GM19455 (cell line): ENCODE results near the gene STX2.
A peak's percentile ranks its signal among the peaks of the same experiment; 100 is the strongest.
"Not testable (repeated sequence)": the region's sequence is repeated elsewhere in the genome, so short reads cannot be mapped to it uniquely, and the experiment has no call there.

ENCODE experiments used
- ATAC-seq: cut with Tn5 transposase; IDR thresholded peaks from one replicate; pipeline ENCODE4 v1.9.1; 2021; ENCODE audit not compliant: unreplicated experiment

The STX2 gene

DNA sequence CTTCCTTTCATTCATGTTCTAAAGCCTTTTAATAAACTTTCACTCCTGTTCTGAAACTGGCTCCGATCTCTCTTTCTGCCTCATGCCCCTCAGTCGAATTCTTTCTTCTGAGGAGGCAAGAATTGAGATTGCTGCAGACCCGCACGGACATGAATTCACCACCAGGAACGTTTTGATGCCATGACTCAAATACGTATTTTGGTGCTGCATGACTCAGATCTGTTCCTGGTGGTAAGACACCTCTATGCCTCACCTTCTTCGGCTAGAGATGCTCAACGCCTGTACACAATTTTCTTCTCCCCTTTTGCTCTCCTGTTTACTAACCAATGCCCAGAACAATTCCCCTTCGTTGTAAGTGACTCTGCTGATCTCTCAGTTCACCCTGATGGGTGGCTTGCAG lies 70.9 kb downstream of the STX2 start:
- no peak for ATAC-seq

DNA sequence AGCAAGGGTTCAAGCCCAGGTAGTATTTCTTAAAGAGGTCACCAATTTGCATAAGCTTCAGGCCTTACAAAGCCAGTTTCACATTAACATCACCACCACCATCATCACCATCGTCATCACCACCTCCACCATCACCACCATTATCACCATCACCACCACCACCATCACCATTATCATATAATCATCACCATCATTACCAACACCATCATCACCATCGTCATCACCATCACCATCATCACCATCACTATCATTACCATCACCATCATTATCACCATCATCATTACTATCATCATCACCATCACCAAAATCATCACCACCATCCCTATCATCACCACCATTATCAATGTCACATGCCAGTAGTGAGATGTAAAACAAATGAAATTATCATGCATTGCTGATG lies 72.6 kb downstream of the STX2 start:
- no peak for ATAC-seq

DNA sequence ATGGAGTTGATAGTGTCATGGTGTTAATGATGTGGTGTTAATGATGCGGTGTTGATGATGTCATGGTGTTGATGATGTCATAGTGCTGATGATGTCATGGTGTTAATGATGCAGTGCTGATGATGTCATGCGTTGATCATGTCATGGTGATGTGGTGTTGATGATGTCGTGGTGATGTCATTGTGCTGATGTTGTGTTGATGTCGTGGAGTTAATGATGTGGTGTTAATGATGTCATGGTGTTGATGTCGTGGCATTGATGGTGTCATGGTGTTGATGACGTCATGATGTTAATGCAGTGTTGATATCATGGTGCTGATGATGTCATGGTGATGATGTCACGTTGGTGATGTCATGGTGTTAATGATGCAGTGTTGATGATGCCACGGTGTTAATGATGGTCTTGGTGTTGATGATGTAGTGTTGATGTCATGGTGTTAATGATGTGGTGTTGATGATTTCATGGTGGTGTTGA lies 73.8 kb downstream of the STX2 start:
- no peak for ATAC-seq

DNA sequence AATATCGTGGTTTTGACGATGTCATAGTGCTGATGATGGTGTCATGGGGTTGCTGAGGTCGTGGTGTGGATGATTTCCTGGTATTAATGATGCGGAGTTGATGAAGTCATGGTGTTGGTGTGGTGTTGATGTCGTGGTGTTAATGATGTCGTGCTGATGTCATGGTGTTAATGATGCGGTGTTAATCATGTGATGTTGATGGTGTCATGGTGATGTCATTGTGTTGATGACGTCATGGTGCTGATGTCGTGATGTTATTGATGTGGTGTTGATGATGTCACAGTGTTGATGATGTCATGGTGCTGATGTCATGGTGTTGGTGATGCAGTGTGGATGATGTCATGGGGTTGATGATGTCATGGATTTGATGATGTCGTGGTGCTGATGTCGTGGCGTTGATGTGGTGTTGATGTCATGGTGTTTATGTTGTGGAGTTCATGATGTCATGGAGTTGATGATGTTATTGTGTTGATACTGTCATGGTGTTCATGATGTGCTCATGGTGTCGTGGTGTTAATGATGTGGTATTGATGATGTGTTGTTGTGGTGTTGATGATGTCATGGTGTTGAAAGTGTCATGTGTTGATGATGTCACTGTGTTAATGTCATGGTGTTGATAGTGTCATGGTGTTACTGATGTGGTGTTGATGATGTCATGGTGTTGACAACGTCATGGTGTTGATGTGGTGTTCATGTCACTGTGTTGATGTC lies 74.4 kb downstream of the STX2 start:
- no peak for ATAC-seq

DNA sequence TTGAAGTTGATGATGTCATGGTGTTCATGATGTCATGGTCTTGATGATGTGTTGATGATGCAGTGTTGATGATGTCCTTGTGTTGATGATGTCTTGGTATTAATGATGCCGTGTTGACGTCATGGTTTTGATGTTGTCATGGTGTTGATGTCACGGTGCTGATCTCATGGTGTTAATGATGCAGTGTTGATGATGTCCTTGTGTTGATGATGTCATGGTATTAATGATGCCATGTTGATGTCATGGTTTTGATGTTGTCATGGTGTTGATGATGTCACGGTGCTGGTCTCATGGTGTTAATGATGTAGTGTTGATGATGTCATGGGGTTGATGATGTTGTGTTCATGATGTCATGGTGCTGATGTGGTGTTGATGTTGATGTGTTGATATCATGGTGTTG lies 75.0 kb downstream of the STX2 start:
- no peak for ATAC-seq

DNA sequence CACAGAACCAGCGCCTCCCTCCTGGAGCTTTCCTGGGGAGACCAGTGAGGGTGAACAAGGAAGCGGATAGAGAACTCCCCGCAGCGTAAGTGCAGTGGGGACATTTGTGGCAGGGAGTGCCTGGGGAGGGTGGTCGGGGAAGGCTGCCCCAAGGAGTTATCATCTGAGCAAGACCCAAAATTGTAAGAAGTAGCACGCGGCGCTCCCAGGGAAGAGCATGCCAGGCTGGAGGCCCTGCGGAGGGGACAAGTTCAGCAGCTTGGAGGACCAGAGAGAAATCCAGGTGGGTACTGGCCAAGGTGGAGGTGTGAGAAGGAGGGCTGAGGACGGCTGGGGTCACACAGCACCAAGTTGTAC lies 76.8 kb downstream of the STX2 start:
- ATAC-seq: no peak

DNA sequence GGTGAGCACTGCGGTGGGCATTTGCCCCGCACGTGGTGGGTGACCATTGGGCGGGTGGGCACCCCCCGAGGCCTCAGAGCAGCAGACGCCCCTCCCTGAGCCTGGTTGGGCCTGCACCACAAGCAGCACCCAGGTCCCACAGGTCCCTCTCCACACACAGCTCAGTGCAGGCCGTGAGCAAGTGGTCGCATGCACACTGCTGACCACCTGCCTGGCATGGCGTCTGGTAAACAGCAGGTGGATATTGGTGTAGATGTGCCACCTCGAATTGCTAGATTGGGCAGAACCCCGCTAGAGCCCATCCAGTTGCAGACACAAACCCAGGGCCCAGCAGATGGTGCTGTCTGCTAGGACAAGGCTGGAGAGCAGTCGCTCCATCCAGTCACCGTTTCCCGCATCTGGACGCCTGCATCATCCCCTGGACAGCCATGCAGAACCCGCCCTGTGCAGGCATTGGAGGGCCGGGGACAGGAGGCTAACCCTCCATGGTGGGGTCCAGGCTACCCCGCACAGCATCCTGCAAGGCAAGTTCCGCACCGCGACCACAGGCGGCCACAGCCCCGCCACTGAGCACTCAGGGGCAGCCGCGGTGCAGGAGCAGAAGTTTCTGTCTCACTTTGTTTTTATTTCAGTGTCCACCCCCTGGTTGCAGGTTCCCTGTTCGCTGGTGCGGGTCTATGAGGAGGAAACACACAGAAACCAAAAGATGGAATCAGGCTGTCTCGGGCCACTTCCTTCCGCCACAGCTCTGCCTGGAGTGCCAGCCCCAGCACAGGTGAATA lies 77.3 kb downstream of the STX2 start:
- ATAC-seq: peak; percentile 47

DNA sequence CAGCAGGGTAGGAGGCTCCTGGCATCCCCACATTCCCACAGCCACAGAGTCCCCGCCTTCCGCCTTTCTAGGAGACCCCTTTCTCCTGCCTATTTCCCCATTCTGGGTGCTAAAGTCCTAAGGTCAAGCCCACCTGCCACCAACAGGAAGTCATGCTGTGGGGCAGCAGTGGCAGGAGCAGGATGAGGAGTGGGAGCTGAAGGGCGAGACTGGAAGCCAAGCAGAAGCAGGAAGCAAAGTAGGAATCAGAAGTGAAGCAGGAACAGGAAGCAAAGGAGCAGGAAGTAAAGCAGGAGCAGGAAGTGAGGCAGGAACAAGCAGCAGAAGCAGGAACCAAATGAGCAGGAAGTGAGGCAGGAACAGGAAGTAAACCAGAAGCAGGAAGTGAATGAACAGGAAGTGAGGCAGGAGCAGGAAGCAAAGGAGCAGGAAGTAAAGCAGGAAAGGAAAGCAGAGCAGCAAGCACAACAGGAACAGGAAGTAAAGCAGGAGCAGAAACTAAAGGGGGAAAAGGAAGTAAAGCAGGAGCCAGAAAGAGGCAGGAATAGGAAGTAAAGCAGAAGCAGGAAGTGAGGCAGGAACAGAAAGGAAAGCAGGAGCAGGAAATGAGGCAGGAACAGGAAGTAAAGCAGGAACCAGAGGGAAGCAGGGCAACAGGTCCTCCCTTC lies 84.7 kb downstream of the STX2 start:
- ATAC-seq: no peak

DNA sequence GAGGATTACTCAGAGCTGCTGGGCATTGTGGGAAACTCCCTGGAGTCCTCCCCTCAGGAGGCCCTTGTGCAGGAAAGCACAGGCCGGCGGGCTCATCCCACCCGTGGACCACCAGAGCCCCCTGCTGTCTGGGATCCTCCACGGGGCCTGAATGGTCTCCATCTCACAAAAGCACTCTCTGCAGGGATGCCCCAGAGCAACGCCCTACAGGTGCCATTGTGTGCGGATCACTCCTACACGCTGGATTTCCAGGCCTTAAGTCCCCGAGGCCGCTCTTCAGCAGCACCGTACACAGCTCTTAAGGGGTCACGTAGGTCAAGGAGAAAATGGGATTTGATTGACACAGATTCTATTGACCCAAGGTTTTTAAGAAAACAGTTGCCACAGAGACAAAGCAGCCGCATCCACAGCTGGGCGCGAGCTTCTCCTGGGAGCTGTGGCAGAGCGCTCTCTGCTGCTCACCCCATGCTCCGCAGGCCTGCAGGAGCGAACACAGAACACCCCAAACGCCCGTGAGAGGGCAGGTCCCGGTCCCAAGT lies 86.3 kb downstream of the STX2 start:
- no peak for ATAC-seq

DNA sequence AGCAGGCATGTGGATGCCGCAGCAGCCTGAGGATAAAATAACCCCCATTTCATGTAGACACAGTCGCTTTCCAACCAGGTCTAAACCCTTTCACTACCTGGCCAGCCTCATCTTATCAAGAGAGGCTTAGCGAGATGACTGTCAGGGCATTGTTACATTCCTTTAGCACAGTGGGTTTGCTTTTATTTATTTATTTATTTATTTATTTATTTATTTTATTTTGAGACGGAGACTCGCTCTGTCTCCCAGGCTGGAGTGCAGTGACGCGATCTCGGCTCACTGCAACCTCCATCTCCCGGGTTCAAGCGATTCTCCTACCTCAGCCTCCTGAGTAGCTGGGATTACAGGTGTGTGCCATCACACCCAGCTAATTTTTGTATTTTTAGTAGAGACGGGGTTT lies 87.0 kb downstream of the STX2 start:
- not testable (repeated sequence) for ATAC-seq

DNA sequence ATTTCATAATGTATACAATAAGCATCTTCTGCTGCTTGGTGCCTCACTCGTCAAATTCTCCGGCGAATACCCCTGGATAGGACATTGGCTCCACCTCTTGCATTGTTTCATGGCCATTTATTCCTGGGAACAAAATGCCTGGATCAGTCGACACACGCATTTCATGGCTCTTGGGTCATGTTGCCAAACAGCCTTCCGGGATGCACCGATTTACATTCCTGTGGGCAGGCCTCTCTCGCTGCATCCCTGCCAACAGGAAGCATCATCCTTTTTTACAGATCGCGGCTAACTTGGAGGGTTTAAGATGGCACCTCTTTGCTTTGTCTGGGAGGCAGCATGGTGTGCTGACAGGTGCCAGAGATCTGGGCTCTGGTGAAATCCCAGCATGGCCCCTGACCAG lies 90.3 kb downstream of the STX2 start:
- no peak for ATAC-seq

DNA sequence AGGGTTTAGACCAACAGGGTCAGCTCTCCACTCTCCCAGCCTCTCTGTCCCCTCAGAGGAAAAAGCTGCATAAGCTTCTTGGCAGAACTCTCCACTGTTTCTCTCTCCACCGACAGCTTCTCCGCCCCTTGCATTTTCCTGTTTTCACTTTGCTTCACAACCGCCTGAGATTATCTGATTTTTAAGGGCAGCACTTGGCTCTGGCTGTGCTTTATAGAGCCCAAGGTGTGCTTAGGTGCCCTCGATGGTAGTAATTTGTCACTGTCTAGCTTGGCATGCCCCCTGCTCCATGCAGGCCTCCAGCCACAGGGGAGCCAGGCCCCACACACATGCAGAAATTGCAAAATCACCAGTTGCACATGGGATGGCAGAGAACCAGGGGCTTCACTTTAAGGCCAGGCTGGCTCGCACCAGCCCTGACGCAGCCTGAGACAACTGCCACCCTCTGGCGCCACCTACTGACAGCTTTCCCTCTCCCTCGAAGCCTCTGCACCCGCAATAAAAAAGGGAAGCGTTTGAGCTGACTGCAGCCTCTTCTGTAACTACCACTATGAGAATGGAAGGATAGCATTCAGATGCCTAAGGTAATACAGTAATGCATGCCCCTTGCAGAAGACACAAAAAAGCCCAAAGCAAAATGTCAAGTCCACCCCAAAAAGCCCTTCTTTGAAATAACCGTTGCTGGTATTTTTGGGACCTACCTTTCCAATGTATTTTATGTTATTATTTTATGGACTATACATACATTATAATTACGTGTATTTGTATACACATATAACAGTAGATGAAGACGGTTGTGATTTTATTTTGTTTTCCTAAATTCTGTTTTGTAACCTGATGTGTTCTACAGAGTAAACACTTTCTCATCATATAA lies 90.9 kb downstream of the STX2 start:
- ATAC-seq: peak; percentile 83

DNA sequence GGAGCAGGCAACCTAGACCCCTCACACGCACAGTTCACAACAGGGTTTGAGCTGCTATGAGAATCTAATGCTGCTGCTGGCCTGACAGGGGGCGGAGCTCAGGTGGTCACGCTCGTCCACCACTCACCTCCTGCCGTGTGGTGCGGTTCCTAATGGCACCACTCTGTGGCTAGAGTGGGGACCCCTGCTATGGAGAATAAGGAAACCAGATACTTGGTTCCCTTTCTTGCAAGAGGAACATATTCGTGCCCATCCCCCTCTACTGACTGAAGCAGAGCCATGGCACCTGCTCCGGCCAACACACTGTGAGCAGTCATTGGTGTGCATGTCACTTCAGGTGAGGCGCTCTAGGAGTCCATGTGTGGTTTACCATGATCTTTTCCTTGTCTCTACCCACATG lies 92.5 kb downstream of the STX2 start:
- ATAC-seq: no peak

DNA sequence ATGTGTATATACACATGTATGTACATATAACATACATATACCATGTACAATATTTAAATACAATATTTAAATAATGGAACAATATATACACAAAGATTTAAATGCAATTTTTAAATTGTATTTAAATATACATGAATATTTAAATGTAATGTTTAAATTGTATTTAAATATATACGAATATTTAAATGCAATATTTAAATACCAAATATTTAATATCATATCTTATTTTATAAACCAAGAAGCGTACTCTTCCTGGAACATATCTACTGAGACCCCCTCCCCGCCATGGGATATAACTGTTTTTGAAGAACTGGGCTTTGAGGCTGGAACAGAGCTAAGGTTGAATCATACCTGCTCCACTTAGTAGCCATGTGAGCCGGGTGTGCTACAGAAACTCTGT lies 93.1 kb downstream of the STX2 start:
- no peak for ATAC-seq

DNA sequence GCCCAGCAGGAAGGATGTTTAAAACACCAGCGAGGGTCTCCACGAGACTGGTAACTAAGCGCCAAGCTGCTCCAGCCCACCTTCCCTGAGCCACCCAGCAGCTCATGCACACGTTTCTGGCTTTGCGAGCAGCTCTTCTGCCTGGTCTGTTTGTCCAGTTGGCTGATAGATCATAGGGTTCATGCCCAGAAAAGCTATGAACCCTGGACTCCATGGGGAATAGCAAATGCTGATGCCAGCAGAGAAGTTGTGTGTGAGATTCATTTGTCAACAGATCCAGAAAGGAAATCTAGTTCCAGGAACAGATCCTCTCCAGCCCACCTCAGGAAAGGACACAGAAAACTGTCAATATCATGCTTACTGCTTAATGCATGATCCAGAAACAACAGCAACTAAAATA lies 94.8 kb downstream of the STX2 start:
- no peak for ATAC-seq

DNA sequence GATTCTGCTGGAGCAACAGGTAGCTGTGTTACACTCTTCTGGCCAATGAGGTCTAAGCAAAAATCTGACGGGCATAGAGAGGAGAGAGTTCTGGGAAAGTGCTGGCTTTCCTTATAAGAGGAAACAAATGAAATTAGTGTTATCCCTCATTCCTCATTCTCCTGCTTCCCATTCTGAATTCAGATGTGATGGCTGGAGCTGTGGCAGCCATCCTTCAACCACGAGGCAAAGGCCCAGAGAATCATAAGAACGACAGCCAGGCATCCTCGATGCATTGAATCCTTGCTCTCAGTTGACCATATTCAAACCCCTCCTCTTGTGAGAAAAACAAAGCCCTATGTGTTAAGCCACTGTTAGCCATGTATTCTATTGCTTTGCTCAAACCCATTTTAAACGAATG lies 95.4 kb downstream of the STX2 start:
- ATAC-seq: no peak

DNA sequence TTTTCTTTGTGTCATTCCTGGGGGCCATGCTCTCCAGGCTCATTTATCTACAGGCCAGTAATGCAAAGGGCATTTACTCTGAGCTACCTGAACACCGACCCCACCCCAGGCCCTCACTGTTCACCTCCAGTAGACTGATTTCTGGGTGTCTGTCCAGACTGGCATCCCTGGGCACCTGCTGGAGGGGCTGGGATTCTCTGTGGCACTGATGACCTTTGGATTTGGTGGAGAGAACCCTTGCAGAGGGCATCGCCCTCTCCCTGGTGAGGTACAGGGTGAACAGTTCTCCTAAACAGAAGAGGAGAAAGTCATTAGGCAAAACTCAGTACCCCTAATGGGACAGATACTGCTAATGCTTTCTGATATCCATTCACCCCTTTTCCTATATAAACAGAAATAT lies 95.9 kb downstream of the STX2 start:
- no peak for ATAC-seq

DNA sequence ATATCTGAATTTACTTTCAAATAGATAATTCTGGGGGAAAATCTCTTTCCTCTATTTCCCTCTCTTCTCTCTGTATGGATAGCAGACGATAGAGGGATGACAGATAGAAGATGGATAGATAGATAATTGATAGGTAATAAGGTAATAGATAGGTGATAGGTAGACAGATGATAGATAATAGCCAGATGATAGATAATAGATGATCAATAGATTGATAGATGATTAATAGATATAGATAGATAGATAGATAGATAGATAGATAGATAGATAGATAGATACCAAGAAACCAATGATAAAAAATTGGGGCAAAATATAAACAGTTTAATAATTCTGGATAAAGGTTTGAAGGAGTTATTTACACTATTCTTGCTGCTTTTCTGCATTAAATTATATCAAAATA lies 96.3 kb downstream of the STX2 start:
- no peak for ATAC-seq

DNA sequence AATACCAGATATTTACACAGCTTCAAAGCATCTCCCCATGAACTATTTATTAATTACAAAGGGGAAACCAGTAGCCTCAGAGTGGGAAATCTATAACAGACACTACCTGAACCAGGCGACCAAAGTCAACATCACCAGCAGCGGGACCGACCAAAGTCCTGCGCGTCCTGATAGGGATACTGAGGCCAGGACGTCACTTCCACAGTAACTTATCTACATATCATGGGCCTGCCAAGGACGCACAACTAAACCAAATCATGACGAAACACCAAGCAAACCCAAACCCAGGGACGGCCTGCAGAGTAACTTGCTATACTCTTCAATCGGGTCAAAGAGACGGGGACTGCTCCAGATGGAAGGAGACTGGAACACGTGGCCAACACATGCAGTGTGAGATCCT lies 96.9 kb downstream of the STX2 start:
- ATAC-seq: no peak
